ENCODE data around the gene LRMDA.

The LRMDA gene

DNA sequence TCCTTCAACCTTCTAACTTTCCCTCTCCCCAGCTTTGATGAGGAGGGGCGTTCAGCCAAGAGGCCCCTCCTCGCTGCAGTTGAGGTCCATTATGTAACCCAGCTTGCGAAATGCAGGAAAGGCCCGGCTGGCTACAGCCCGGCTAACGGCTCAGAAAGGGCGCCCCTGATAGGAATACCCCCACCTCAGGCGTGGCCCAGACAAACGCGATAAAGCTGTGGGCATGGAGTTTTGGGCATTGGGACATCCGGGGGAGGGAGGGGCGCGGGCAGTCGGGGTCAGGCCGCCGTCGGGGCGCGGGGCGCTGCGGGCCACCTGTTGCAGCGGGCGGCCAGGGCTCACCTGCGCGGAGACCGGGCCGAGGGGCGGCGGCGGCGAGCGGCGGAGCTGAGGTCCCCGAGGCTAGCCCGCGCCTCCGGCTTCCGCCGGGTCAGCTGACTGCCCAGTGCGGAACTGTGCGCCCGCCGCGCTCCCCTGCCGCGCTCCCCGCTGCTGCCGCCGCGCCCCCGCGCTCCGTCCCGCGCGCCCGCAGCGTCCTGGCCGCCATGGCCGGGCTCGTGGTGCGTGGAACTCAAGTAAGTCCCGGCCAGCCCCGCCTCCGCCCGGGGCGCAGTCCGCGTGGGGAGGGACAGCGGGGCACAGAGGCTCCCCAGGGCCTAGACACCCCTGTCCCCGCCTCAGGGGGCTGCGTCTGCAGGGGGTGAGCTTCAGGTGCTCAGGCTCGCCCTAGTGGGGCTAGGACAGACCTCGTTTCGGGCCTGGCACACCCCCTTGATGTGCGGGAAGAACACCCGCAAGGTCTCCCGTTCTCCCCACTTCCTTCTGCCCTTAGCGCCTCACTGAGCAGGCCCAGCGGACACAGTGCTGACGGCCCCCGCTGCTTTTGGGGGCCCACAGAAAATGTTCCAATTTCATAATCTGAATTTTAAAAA is at the start of gene LRMDA:
Gene LRMDA, plus strand, starts transcription at position 445 of the 932 bp plus-strand sequence.
- TF ChIP-seq, protein P1, sequence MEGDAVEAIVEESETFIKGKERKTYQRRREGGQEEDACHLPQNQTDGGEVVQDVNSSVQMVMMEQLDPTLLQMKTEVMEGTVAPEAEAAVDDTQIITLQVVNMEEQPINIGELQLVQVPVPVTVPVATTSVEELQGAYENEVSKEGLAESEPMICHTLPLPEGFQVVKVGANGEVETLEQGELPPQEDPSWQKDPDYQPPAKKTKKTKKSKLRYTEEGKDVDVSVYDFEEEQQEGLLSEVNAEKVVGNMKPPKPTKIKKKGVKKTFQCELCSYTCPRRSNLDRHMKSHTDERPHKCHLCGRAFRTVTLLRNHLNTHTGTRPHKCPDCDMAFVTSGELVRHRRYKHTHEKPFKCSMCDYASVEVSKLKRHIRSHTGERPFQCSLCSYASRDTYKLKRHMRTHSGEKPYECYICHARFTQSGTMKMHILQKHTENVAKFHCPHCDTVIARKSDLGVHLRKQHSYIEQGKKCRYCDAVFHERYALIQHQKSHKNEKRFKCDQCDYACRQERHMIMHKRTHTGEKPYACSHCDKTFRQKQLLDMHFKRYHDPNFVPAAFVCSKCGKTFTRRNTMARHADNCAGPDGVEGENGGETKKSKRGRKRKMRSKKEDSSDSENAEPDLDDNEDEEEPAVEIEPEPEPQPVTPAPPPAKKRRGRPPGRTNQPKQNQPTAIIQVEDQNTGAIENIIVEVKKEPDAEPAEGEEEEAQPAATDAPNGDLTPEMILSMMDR (IDR thresholded peaks at IDR 0.05; ENCODE audit: low read depth, low read length), result no peak
- Histone ChIP-seq H3K27me3 (ENCODE audit: insufficient read depth, low read depth, severe bottlenecking) (no peaks in the 10 kb centered on the region), H3K36me3 (no peaks in the 10 kb centered on the region), H3K4me3 (ENCODE audit: low read depth, low read length) (no peak within 1 kb of the TSS), H3K9me3 (ENCODE audit: severe bottlenecking) (no peaks in the 10 kb centered on the region), H3K27ac (peak within 1 kb of the TSS; percentile 81)
- DNase-seq, result no peak

DNA sequence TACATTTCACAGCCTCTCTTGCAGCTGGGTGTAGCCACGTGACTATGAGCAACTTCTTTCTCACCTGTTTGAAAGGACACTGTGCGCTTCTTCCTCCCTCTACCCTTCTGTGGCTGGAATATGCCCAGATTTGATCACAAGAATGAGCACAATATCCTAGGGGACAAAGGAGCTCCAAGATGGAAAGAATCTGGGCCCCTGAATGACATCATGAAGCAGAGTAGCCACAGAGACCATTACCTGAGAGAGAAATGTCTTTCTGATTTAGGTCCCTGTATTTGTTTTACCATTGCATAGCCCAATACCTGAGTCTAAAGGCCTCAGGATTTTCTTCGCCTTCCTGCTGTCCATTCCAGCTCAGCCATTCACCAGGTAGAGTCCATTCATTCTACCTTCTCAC is 45.3 kb upstream of the LRMDA start:
- no peaks in the 10 kb centered on the region for H3K27me3 ChIP-seq (ENCODE audit: insufficient read depth, low read depth, severe bottlenecking)
- H3K36me3 ChIP-seq, result no peaks in the 10 kb centered on the region
- DNase-seq, result no peak
- H3K9me3 ChIP-seq (ENCODE audit: severe bottlenecking), result no peaks in the 10 kb centered on the region
- H3K27ac ChIP-seq, result no peak overlapping the region
- TF ChIP-seq, protein P1 (IDR thresholded peaks at IDR 0.05; ENCODE audit: low read depth, low read length), result no peak
- no peak overlapping the region for H3K4me3 ChIP-seq (ENCODE audit: low read depth, low read length)

DNA sequence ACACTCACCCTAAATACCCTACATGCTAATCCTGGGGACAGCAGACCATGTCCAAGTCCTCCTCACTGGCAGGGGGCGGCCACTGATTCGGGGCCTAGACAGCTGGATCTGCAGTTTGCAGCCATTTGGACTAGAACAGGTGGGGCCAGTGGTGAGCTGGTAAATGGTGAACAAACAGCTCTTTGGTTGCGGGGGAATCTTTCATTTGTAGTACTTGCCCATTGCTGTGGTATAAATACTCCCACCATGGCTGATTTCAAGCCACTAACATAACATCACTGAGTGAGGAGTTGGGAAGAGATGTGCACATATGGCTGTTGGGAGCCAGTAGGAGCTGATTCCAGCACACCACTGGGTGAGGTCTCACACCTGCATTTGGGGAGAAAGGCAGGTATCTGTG is 43.3 kb upstream of the LRMDA start:
- H3K27ac ChIP-seq, result no peak overlapping the region
- no peaks in the 10 kb centered on the region for H3K27me3 ChIP-seq (ENCODE audit: insufficient read depth, low read depth, severe bottlenecking)
- no peaks in the 10 kb centered on the region for H3K36me3 ChIP-seq
- TF ChIP-seq, protein P1 (IDR thresholded peaks at IDR 0.05; ENCODE audit: low read depth, low read length), result no peak
- H3K9me3 ChIP-seq (ENCODE audit: severe bottlenecking), result no peaks in the 10 kb centered on the region
- H3K4me3 ChIP-seq (ENCODE audit: low read depth, low read length), result no peak overlapping the region
- DNase-seq, result no peak

DNA sequence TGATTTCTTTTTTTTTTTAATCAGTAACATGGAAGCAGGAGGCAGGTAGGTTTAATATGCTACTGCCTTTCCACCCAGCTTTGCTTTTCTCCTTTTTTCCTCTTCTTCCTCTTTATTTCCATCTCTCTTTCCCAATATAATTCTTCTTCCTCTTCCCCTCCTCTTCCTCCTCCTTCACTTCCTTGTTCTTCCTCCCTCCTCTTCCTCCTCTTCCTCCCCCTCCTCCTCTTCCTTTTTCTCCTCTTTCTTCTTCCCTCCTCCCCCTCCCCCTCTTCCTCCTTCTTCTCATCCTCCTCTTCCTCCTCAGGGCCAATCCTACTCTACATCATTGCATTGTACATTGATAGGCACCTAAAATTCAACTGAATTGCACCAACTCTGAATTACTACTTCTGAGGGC is 41.2 kb upstream of the LRMDA start:
- Histone ChIP-seq H3K9me3 (ENCODE audit: severe bottlenecking) (no peaks in the 10 kb centered on the region), H3K27ac (no peak overlapping the region), H3K27me3 (ENCODE audit: insufficient read depth, low read depth, severe bottlenecking) (no peaks in the 10 kb centered on the region), H3K36me3 (no peaks in the 10 kb centered on the region), H3K4me3 (ENCODE audit: low read depth, low read length) (no peak overlapping the region)
- TF ChIP-seq, protein P1 (IDR thresholded peaks at IDR 0.05; ENCODE audit: low read depth, low read length), result no peak
- no peak for DNase-seq

DNA sequence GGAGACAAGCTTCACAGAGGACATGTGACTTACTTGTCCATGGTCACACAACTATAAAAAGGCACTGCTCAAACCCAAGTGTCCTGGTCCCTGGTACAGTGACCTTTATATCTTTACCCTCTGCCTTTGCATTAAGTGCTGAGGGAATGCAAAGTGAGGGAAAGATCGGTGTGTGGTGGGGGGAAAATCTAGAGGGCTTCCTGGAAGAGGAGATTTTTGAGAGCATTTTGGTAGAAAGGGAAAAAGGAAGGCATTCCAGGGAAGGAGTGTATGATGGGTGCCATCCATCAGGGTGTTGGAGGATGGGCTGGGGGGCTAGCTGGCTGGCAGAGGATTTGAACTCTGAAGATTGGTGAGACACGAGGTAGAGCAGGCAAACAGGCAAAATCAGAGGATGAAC is 39.2 kb upstream of the LRMDA start:
- H3K9me3 ChIP-seq (ENCODE audit: severe bottlenecking), result no peaks in the 10 kb centered on the region
- H3K27me3 ChIP-seq (ENCODE audit: insufficient read depth, low read depth, severe bottlenecking), result no peaks in the 10 kb centered on the region
- no peak overlapping the region for H3K27ac ChIP-seq
- DNase-seq, result no peak
- TF ChIP-seq, protein P1 (IDR thresholded peaks at IDR 0.05; ENCODE audit: low read depth, low read length), result no peak
- no peak overlapping the region for H3K4me3 ChIP-seq (ENCODE audit: low read depth, low read length)
- H3K36me3 ChIP-seq, result peaks cover 3% of the 10 kb centered on the region; the same call in 1 of the 2 replicates

Measured in WERI-Rb-1 (cell line).